ENCODE results near the gene RASA3. TPM values are rescaled to one million over a fixed set of nuclear protein-coding genes. Genes with fewer than 3 reads are reported as not detected.
"Not testable (repeated sequence)": the region's sequence is repeated elsewhere in the genome, so short reads cannot be mapped to it uniquely, and the experiment has no call there.

RASA3 gene
- polyA plus RNA-seq, 5 donors: 10.5 to 14.4 (median 12.2) TPM

DNA sequence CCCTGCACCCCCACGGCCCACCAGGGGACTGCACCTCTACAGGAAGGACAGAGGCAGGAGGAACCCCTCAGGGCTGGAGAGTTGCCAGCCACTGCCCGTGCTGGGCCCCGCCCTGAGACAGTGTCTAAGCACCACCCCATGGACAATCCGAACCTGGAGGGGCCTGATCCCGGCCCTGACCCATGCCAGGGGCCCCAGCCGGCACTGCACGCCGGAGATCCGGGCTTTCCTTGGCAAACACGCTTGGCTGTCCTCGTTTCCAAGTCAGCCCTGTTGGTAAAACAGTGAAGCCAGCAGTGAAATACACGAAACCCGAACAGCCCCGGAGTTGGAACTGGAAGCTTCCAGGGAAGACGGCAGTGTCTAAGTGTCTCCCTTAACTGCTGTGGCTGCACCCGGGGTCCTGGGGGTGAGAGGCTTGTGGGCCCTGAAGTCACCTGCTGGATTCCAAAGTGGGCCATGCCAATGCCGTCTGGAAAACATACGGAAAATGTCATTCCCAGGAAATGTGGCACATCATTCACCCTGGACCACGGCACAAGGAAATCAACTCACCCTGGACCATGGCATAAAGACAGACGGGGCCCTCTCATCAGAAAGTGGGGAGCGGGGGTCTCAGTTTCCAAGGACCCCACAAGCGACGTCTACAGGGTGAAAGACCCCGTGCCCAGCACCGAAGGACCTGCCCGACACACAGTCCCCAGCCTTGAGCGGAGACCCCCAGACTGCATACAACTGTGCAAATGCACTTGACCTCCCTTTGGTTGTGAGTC is 30.9 kb downstream of the RASA3 start:
- DNase-seq: no peak

- no peak for DNase-seq
Measured at GRCh38 chr13:114100446-114101357, 31.7 kb downstream of the RASA3 start.

GRCh38 chr13:114099918-114100445 is 32.4 kb downstream of the RASA3 start:
- DNase-seq: no peak

DNA sequence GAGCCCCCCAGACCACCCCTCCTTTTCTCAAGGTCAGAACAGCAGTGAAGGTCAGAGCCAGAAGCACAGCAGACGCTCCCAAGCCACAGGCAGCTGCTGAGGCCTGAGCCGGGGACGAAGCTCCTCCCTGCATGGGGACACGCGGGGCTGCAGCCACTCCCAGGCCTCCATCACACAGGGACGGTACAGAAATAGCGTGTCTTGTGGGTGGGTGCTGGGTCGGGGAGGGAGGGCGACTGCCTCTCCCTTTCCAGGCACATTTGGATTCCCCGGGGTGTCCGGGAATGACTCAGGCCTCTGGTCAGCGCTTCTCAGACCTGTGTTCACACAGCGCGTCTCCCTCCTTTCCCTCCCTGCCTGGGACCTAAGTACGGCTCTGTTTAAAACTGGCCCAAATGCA is 33.2 kb downstream of the RASA3 start:
- no peak for DNase-seq

GRCh38 chr13:114098689-114099056 is 33.8 kb downstream of the RASA3 start:
- DNase-seq: not testable (repeated sequence)

DNA sequence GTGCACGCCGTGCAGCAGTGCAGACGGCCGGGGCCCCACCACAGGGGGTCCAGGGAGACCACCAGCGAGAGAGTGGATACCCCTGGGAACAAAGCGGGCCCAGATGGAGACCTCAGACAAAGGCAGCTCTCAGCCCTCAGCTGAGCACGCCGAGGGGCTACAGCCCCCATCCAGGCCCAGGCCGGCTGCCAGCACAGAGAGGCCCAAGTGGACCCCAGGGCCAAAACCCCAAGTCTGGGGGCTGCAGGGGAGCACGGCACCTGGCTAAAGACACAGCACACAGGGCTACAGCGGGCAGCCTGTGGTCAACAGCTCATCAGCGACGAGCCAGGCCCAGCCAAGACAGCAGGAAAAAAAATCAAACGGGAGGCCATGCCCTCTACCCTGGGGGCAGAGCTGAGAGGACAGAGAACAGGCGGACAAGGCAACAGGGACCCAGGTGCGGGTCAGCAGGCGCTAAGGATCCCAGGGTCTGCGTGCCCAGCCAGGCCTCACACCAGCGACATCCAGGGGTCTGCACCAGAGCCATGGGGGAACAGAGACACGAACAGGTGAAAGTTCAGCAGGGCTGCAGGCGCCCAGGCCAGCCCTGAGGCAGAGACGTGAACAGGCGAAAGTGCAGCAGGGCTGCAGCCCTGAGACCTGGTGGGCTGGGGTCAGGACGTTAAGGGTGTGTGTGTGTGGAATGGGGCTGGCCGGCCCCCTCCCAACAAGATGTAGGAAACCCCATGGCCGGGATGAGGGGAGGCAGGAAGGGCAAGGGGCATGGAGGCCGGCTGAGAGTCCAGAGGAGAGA is 34.3 kb downstream of the RASA3 start:
- DNase-seq: no peak

- DNase-seq: no peak
Measured at GRCh38 chr13:114097212-114097892, 35.1 kb downstream of the RASA3 start.

- DNase-seq: no peak
Measured at GRCh38 chr13:114096811-114097211, 35.6 kb downstream of the RASA3 start.

DNA sequence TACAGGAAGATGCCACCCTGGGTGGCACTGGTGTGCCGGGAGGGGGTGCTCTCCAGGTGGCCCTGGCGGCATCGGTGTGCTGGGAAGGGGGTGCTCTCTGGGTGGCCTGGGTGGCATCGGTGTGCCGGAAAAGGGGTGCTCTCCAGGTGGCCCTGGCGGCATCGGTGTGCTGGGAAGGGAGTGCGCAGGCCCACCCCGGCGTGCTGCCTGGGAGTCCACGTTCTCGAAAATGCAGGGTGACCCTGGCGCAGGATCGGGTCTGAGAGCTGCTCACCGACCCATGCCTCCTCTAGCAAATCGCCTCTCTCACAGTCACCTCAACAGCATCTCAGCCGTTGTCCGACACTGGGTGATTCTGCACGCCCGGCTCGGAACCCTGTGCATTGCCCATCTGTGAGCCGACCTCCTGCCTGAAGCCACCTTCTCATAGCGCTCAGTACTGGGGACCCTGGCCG is 36.4 kb downstream of the RASA3 start:
- no peak for DNase-seq

- no peak for DNase-seq
Measured at GRCh38 chr13:114095486-114095885, 36.9 kb downstream of the RASA3 start.

GRCh38 chr13:114093118-114093517 is 39.3 kb downstream of the RASA3 start:
- DNase-seq: no peak

DNA sequence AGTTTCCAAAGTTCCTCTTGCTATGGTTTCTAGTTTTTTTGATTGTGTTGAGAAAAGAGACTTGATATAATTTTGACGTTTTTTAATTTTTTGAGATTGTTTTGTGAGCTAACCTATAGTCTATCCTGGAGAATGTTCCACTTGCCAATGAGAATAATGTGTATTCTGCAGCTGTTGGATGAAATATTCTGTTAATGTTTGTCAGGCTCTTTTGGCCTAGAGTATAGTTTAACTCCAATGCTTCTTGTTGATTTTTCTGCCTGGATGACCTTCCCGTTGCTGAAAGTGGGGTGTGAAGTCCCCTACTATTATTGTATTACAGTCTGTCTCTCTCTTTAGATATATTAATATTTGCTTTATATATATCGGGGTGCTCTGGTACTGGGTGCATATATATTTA is 40.0 kb downstream of the RASA3 start:
- no peak for DNase-seq

DNA sequence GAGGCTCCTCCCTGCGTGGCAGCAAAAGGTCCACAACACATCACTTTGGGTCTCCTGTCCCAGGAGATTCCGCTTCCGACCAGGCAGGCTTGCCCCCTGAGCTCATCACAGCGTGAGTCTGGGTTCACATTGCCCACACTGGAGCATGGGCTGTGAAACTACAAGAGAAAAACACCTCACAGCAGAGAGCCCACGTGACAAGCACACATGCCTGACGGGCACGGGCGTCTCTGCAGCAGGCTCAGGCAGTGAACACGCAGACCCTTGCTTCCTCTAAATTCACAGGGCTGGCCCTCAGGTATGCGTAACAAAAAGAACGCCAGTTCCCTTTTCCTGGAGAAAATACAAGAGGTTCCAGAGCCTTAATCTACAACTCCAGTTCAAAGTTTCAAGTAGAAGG is 41.9 kb downstream of the RASA3 start:
- DNase-seq: no peak

- no peak for DNase-seq
Measured at GRCh38 chr13:114089751-114090400, 42.5 kb downstream of the RASA3 start.

DNA sequence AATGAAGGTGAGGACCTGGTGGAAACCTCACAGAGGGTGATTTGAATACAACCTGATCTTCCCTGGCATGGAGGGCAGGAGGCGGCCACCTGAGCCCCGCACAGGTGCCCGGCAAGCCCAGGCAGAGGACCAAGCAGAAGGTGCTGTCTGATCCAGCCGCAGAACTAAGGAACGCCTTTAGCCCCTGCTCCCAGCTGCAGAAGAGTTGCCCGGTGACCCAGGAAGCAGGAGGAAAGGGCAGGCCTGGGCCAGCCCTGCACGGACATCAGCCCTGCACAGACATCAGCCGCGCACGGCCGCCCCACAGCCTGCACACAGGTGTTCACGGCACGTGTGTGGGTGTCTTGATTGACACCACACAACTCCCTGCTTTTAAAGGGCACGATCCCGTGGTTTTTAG is 43.1 kb downstream of the RASA3 start:
- DNase-seq: no peak

- no peak for DNase-seq
Measured at GRCh38 chr13:114088863-114089262, 43.6 kb downstream of the RASA3 start.

- DNase-seq: no peak
Measured at GRCh38 chr13:114088234-114088633, 44.2 kb downstream of the RASA3 start.

- no peak for DNase-seq
Measured at GRCh38 chr13:114087430-114087829, 45.0 kb downstream of the RASA3 start.

- no peak for DNase-seq
Measured at GRCh38 chr13:114082849-114083645, 49.4 kb downstream of the RASA3 start.
